GM18873 (cell line): ENCODE results near the gene TMEM260.

ENCODE experiments used
- ATAC-seq: cut with Tn5 transposase; IDR thresholded peaks from one replicate; pipeline ENCODE4 v1.9.1; 2021; ENCODE audit warnings: mild to moderate bottlenecking, moderate library complexity, moderate number of reproducible peaks; ENCODE audit not compliant: unreplicated experiment, low FRiP score

TMEM260 gene

GRCh38 chr14:56579345-56580220 is at the start of gene TMEM260:
Gene TMEM260 (plus strand): TSS chr14:56579798. CDS start chr14:56579915, 117 bp downstream.
- ATAC-seq, result peak; percentile 85

GRCh38 chr14:56532546-56532945 is 47.1 kb upstream of the TMEM260 start:
- ATAC-seq, result no peak

- ATAC-seq, result no peak
These were observed 44.9 kb upstream of the TMEM260 start for GRCh38 chr14:56534656-56535055.

GRCh38 chr14:56539862-56540261 is 39.7 kb upstream of the TMEM260 start:
- no peak for ATAC-seq

- ATAC-seq, result no peak
These were observed 36.2 kb upstream of the TMEM260 start for GRCh38 chr14:56543436-56543835.

- ATAC-seq, result no peak
These were observed 29.9 kb upstream of the TMEM260 start for GRCh38 chr14:56549721-56550120.

- ATAC-seq, result no peak
These were observed 27.0 kb upstream of the TMEM260 start for GRCh38 chr14:56552615-56553014.

- no peak for ATAC-seq
These were observed 25.3 kb upstream of the TMEM260 start for GRCh38 chr14:56554301-56554700.

- no peak for ATAC-seq
These were observed 23.6 kb upstream of the TMEM260 start for GRCh38 chr14:56555921-56556570.

- ATAC-seq, result no peak
These were observed 20.4 kb upstream of the TMEM260 start for GRCh38 chr14:56559182-56559581.

- no peak for ATAC-seq
These were observed 18.0 kb upstream of the TMEM260 start for GRCh38 chr14:56561606-56562005.

GRCh38 chr14:56562883-56563282 is 16.7 kb upstream of the TMEM260 start:
- ATAC-seq, result no peak

GRCh38 chr14:56569174-56569573 is 10.4 kb upstream of the TMEM260 start:
- no peak for ATAC-seq

GRCh38 chr14:56570295-56570694 is 9.3 kb upstream of the TMEM260 start:
- no peak for ATAC-seq

- peak; percentile 17 for ATAC-seq
These were observed 668 bp downstream of the TMEM260 start for GRCh38 chr14:56580221-56580711.

- ATAC-seq, result no peak
These were observed 1.6 kb downstream of the TMEM260 start for GRCh38 chr14:56581041-56581727.

GRCh38 chr14:56585461-56586084 is 6.0 kb downstream of the TMEM260 start:
- ATAC-seq, result no peak

- no peak for ATAC-seq
These were observed 8.1 kb downstream of the TMEM260 start for GRCh38 chr14:56587701-56588100.

GRCh38 chr14:56590535-56590960 is 10.9 kb downstream of the TMEM260 start:
- no peak for ATAC-seq

GRCh38 chr14:56592746-56593544 is 13.3 kb downstream of the TMEM260 start:
- ATAC-seq, result no peak
